PC-9 (cell line): ENCODE results near the gene DOK3.

Experiments used
- EZH2 ChIP-seq: fragments of 200-600 bp; sonication (generic); IDR thresholded peaks from 2 replicates; pipeline ENCODE4 v1.8.0; 2017; ENCODE audit warnings: antibody characterized with exemption, low read depth
- TF ChIP-seq, protein P1 (sequence below): fragments of 200-600 bp; sonication (generic); conservative IDR thresholded peaks from 2 replicates; pipeline ENCODE4 v1.6.1; 2017; ENCODE audit warnings: mixed run types, antibody characterized with exemption, mild to moderate bottlenecking, moderate library complexity

DNA sequence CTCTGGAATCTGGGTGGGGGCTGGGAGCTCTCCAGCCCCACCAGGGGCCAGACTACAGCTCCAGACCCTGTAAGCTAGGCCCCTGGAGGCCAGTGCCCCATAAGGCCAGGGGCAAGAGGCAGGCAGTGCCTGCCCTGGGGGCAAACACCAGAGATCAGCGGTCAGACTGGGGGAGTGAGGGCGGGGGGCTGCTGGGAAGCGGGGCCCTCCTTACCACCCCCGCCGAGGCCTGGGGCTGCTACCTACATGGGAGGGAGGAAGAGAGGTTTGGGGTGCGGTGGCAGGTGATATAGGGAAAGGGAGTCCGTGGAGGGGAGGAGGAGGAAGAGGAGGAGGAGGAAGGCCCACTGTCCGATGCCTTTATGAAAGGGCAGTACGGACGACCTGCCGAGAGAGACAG, 50.3 kb downstream of the DOK3 start:
- TF ChIP-seq, protein P1, sequence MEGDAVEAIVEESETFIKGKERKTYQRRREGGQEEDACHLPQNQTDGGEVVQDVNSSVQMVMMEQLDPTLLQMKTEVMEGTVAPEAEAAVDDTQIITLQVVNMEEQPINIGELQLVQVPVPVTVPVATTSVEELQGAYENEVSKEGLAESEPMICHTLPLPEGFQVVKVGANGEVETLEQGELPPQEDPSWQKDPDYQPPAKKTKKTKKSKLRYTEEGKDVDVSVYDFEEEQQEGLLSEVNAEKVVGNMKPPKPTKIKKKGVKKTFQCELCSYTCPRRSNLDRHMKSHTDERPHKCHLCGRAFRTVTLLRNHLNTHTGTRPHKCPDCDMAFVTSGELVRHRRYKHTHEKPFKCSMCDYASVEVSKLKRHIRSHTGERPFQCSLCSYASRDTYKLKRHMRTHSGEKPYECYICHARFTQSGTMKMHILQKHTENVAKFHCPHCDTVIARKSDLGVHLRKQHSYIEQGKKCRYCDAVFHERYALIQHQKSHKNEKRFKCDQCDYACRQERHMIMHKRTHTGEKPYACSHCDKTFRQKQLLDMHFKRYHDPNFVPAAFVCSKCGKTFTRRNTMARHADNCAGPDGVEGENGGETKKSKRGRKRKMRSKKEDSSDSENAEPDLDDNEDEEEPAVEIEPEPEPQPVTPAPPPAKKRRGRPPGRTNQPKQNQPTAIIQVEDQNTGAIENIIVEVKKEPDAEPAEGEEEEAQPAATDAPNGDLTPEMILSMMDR, result no peak
- TF ChIP-seq EZH2, result no peak
